ENCODE results near the gene CPEB4.

Gene CPEB4

GRCh38 chr5:173940269-173940668, 52.1 kb downstream of the CPEB4 start:
- Histone ChIP-seq H3K4me3 (replicated peaks; ENCODE audit: low read depth, low read length) (no peak overlapping the region), H3K27me3 (replicated peaks; ENCODE audit: control insufficient read depth, insufficient read depth, low read length) (no peaks in the 10 kb centered on the region), H3K36me3 (ENCODE audit: control insufficient read depth, insufficient read depth, low read length) (peaks cover 3% of the 10 kb centered on the region)
- DNase-seq (ENCODE audit: extremely low read depth, insufficient read length): no peak
- TF ChIP-seq CTCF (IDR thresholded peaks at IDR 0.05; ENCODE audit: insufficient read depth, low read length, poor library complexity, severe bottlenecking): no peak

GRCh38 chr5:173941102-173941501, 53.0 kb downstream of the CPEB4 start:
- no peak for DNase-seq (ENCODE audit: extremely low read depth, insufficient read length)
- Histone ChIP-seq H3K4me3 (replicated peaks; ENCODE audit: low read depth, low read length) (no peak overlapping the region), H3K27me3 (replicated peaks; ENCODE audit: control insufficient read depth, insufficient read depth, low read length) (no peaks in the 10 kb centered on the region), H3K36me3 (ENCODE audit: control insufficient read depth, insufficient read depth, low read length) (peaks cover 4% of the 10 kb centered on the region)
- TF ChIP-seq CTCF (IDR thresholded peaks at IDR 0.05; ENCODE audit: insufficient read depth, low read length, poor library complexity, severe bottlenecking): no peak

GRCh38 chr5:173941758-173942401, 53.7 kb downstream of the CPEB4 start:
- H3K27me3 ChIP-seq (replicated peaks; ENCODE audit: control insufficient read depth, insufficient read depth, low read length): no peaks in the 10 kb centered on the region
- H3K4me3 ChIP-seq (replicated peaks; ENCODE audit: low read depth, low read length): no peak overlapping the region
- peaks cover 6% of the 10 kb centered on the region for H3K36me3 ChIP-seq (ENCODE audit: control insufficient read depth, insufficient read depth, low read length)
- DNase-seq (ENCODE audit: extremely low read depth, insufficient read length): no peak
- TF ChIP-seq CTCF (IDR thresholded peaks at IDR 0.05; ENCODE audit: insufficient read depth, low read length, poor library complexity, severe bottlenecking): no peak

- no peak for DNase-seq (ENCODE audit: extremely low read depth, insufficient read length)
- Histone ChIP-seq H3K4me3 (replicated peaks; ENCODE audit: low read depth, low read length) (no peak overlapping the region), H3K36me3 (ENCODE audit: control insufficient read depth, insufficient read depth, low read length) (peaks cover 6% of the 10 kb centered on the region)
Observed at GRCh38 chr5:173944511-173944910, 56.4 kb downstream of the CPEB4 start.

GRCh38 chr5:173945160-173945559, 57.0 kb downstream of the CPEB4 start:
- H3K36me3 ChIP-seq (ENCODE audit: control insufficient read depth, insufficient read depth, low read length): peaks cover 6% of the 10 kb centered on the region
- DNase-seq (ENCODE audit: extremely low read depth, insufficient read length): no peak
- no peak overlapping the region for H3K4me3 ChIP-seq (replicated peaks; ENCODE audit: low read depth, low read length)
- no peaks in the 10 kb centered on the region for H3K27me3 ChIP-seq (replicated peaks; ENCODE audit: control insufficient read depth, insufficient read depth, low read length)
- no peak for TF ChIP-seq CTCF (IDR thresholded peaks at IDR 0.05; ENCODE audit: insufficient read depth, low read length, poor library complexity, severe bottlenecking)

More at GRCh38 chr5:173944511-173944910, 56.4 kb downstream of the CPEB4 start:
- TF ChIP-seq CTCF (IDR thresholded peaks at IDR 0.05; ENCODE audit: insufficient read depth, low read length, poor library complexity, severe bottlenecking): no peak
- no peaks in the 10 kb centered on the region for H3K27me3 ChIP-seq (replicated peaks; ENCODE audit: control insufficient read depth, insufficient read depth, low read length)

- no peak for TF ChIP-seq CTCF (IDR thresholded peaks at IDR 0.05; ENCODE audit: insufficient read depth, low read length, poor library complexity, severe bottlenecking)
- peaks cover 9% of the 10 kb centered on the region for H3K36me3 ChIP-seq (ENCODE audit: control insufficient read depth, insufficient read depth, low read length)
Observed at GRCh38 chr5:173946323-173946722, 58.2 kb downstream of the CPEB4 start.

More at GRCh38 chr5:173946323-173946722, 58.2 kb downstream of the CPEB4 start:
- Histone ChIP-seq H3K4me3 (replicated peaks; ENCODE audit: low read depth, low read length) (no peak overlapping the region), H3K27me3 (replicated peaks; ENCODE audit: control insufficient read depth, insufficient read depth, low read length) (no peaks in the 10 kb centered on the region)
- no peak for DNase-seq (ENCODE audit: extremely low read depth, insufficient read length)
